ENCODE measurements around the gene F12.

DNA sequence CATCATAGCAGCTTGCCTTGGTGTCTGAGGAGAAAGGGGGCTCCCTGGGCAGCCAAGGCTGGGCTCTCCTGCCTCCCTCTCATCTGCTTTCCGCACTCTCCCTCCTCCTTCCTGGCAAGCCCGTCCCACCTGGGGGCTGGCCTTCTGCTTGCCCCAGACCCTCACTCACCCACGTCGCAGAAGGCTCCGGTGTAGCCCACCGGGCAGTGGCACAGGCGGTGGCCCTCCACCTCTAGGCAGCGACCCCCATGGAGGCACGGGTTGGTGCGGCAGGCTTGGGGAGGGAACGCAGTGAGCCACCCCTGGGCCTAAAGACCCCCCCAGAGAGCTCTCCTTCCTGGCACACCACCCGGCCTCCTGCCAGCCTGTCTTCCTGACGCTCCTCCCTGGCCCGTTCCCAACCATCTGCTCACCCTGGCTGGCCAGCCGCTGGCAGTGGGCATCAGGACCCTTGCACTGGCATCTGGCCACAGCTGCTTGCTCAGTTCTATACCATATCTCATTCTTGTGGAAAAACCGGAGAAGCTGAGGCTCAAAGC, 4.7 kb downstream of the F12 start:
- TF ChIP-seq CTCF (IDR thresholded peaks at IDR 0.05) (peak in 1 of 5 experiments; percentile 2), POLR2A (IDR thresholded peaks at IDR 0.05) (no peak)

Data from transverse colon (tissue), 3 donors.